SHP77 treated with DMSO at 0.1 percent for 48 hours (cell line): ENCODE data around the gene ARHGAP6.
"Not testable (repeated sequence)": the region's sequence is repeated elsewhere in the genome, so short reads cannot be mapped to it uniquely, and the experiment has no call there.

Source experiments
- DNase-seq: peaks from one replicate; lab custom pipeline; 2025; lab: John Stamatoyannopoulos, UW

Gene ARHGAP6

GRCh38 chrX:11151799-11152559 lies 513.7 kb downstream of the ARHGAP6 start:
- no peak for DNase-seq

GRCh38 chrX:11148401-11148800 lies 517.3 kb downstream of the ARHGAP6 start:
- DNase-seq: no peak

- DNase-seq: no peak
These were observed 519.3 kb downstream of the ARHGAP6 start for GRCh38 chrX:11146411-11146810.

- no peak for DNase-seq
These were observed 521.6 kb downstream of the ARHGAP6 start for GRCh38 chrX:11143931-11144678.

GRCh38 chrX:11138498-11139390 lies 527.0 kb downstream of the ARHGAP6 start:
- no peak for DNase-seq

- no peak for DNase-seq
These were observed 528.1 kb downstream of the ARHGAP6 start for GRCh38 chrX:11137543-11138139.

GRCh38 chrX:11135564-11136185 lies 530.0 kb downstream of the ARHGAP6 start:
- DNase-seq: no peak

- no peak for DNase-seq
These were observed 534.6 kb downstream of the ARHGAP6 start for GRCh38 chrX:11131146-11131545.

- DNase-seq: no peak
These were observed 535.6 kb downstream of the ARHGAP6 start for GRCh38 chrX:11130136-11130535.

- no peak for DNase-seq
These were observed 536.1 kb downstream of the ARHGAP6 start for GRCh38 chrX:11129534-11130105.

- DNase-seq: no peak
These were observed 540.7 kb downstream of the ARHGAP6 start for GRCh38 chrX:11125060-11125459.

- no peak for DNase-seq
These were observed 541.6 kb downstream of the ARHGAP6 start for GRCh38 chrX:11124112-11124511.

- DNase-seq: not testable (repeated sequence)
These were observed 542.6 kb downstream of the ARHGAP6 start for GRCh38 chrX:11123087-11123486.

- DNase-seq: no peak
These were observed 546.3 kb downstream of the ARHGAP6 start for GRCh38 chrX:11119313-11119943.

GRCh38 chrX:11117745-11118144 lies 548.0 kb downstream of the ARHGAP6 start:
- DNase-seq: no peak

GRCh38 chrX:11113731-11114130 lies 552.0 kb downstream of the ARHGAP6 start:
- no peak for DNase-seq

GRCh38 chrX:11111947-11112346 lies 553.8 kb downstream of the ARHGAP6 start:
- DNase-seq: no peak

GRCh38 chrX:11111037-11111851 lies 554.5 kb downstream of the ARHGAP6 start, which contains the start of gene HCCS:
Gene HCCS, plus strand, starts transcription at chrX:11111332. Its CDS starts 729 bp downstream, at chrX:11112061.
- DNase-seq: peak; percentile 32

GRCh38 chrX:11109968-11110367 lies 555.8 kb downstream of the ARHGAP6 start:
- DNase-seq: no peak
